Fibroblast of skin of abdomen (primary cell): Measurements from ENCODE around the gene SEC11A.
A peak's percentile ranks its signal among the peaks of the same experiment; 100 is the strongest.
"Not testable (repeated sequence)": the region's sequence is repeated elsewhere in the genome, so short reads cannot be mapped to it uniquely, and the experiment has no call there.

Source experiments
- DNase-seq: peaks from one replicate; pipeline ENCODE4 v3.0.0-alpha.2; 2013

The SEC11A gene

DNA sequence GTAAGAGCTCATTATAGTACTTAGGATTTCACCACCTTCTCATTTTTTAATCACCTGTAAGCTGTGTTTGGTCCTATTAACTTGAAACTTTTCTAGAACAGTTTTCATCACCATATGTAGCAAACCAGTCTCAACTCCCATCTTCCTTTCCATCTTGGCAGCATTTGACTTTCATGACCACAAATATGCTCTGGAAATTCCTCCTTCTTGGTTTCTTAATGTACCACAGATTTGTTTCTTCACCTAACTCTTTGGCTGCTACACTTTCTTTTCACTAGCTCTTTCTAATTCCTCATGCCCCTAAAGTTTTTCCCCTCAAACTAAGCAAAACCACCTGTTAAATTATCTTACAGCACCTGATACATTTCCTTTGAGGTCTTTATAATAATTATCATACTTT lies 44.7 kb downstream of the SEC11A start:
- peak; percentile 86 for DNase-seq

DNA sequence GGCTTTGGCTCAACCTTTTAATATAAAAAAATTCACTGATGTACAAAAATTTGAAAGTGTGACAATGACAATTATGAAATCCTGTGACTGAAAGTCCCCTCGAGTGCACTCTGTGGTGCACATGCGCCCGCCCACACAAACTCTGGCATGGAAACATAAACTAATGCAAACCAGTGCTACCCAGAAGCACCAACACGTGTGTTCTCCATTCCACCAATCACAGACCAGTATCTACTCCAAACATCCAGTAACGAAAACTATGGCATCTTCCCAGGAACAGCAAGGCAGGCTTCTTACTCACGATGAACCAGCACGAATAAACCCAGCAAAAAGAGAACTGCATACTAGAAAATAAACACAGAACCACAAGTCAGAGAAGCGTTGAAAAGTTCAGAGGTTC lies 46.2 kb downstream of the SEC11A start:
- peak; percentile 51 for DNase-seq

DNA sequence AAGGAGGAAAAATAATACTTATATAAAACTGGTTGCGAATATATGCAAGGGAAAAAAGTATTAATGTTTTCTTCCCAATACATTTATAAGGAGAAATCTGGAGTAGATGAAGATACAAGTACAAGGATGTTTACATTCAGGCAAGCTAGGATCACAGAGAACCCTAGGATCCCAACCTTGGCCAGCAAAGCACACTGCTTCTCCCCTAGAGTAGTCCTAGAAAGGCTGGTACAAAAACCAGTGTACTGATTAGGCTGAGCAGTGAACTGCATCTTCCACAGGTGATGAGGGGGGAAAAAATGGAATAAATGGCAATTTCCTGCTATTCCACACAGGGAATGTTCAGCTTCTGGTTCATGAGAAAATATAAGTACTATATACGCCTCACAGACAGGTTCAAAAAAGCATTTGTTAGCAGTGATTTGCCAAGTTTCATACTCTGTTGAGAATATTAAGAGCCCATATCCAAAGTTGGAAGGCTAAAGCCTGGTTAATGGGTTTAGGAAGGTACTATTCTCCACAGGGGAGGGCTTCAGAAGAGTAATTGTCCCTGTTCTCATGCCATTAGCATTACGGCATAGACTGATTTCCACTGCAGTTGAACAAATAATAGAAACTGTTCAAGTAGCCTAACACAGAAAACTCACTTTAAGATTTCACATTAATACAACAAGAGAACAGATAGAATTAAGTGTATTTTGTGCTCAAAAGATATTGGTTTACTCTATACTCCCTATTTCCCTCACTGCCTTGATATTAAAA lies 47.5 kb downstream of the SEC11A start:
- no peak for DNase-seq

DNA sequence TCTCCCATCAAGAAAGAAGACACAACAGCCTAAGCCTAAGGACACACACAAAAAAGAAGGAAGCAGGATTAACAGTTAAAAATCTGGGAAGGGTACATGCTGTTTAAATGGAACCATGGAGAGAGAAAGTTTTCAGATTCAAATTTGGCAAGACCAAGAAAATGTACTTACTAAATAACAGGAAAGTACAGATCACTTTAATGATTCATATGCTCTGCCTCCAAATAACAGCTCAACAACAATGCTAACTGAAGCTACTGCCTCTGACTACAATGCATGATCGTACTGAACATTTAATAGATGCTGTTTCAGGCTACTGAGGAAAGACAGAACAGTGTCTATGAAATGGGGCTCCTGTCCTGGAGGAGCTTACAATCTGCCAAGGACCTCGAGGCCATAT lies 49.6 kb downstream of the SEC11A start:
- DNase-seq, result no peak

DNA sequence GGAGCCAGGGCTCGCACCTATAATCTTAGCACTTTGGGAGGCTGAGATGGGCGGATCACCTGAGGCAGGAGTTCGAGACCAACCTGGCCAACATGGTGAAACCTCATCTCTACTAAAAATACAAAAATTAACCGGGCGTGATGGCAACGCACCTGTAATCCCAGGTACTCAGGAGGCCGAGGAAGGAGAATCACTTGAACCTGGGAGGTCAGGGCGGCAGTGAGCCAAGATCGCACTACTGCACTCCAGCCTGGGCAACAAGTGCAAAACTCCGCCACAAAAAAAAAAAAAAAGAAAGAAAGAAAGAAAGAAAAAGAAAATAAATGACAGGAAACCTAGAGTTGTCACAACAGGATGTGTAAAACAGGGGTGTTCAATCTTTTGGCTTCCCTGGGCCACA lies 54.9 kb downstream of the SEC11A start:
- DNase-seq, result no peak

DNA sequence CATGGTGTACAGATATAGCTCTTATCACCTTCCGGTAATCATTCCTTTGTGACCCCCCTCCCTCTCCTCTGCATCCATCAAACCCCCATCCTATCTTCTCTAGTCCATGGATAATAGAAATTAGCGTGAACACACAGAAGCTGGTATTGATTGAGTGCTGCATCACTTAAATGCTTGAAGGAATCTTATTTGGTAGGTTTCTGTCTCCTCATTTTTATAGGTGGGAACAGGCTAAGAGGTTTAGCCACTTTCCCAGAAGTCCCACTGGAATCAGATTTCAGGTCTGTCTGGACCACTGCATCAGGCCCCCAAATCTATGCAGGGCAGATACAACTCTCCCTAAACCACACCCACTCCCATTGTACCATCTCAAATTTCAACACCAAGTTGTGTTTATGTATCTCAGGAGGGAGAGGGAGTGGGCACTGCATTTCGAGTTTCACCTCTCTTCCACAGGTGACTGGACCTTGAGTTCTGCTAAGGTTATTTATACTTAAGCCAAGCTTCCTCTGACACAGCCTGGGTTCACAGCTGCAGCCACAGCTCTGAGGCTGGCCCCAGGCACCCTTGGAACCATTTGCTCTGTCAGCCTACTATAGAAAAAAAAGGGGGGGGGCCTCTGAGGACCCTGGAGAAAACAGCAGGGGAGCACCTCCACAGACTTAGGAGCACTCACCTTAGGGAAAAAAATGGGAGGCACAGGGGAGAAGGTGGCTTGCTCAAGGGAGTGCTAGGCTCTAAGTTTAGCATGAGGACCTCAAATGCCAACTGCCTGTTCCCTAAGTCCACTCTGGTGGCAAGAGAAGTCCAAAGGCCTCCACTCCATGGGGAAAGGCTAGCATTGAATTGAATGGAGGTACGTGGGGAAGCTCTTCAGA lies 55.8 kb downstream of the SEC11A start:
- no peak for DNase-seq

DNA sequence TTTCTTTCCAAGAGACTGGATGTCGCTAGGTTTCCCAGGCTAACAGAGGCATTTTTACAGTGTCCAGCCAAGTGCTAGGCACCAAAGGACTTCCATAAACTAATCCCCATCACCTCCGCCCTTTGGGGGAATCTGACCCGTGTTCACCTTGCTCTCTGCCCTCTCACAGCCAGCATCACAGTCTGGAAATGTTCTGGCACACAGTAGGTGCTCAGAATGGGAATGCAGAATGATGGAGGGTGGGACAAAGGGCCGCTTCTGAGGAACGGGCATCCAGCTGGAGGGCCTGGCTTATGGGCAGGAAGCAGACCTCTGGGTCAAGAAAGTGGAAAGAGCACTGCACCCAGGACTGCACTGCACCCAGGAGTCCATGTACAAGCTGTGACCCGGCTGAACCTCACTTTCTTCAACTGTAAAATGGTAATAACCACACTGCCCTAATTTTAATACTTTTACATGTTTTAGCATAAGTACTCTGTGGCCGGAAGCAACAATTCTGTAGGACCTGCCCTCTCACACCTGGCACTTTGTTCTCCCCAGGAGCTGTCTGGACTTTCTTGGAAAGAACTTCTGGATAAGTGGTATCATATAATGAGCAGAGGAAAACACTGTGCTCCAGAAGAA lies 57.0 kb downstream of the SEC11A start:
- DNase-seq, result no peak

DNA sequence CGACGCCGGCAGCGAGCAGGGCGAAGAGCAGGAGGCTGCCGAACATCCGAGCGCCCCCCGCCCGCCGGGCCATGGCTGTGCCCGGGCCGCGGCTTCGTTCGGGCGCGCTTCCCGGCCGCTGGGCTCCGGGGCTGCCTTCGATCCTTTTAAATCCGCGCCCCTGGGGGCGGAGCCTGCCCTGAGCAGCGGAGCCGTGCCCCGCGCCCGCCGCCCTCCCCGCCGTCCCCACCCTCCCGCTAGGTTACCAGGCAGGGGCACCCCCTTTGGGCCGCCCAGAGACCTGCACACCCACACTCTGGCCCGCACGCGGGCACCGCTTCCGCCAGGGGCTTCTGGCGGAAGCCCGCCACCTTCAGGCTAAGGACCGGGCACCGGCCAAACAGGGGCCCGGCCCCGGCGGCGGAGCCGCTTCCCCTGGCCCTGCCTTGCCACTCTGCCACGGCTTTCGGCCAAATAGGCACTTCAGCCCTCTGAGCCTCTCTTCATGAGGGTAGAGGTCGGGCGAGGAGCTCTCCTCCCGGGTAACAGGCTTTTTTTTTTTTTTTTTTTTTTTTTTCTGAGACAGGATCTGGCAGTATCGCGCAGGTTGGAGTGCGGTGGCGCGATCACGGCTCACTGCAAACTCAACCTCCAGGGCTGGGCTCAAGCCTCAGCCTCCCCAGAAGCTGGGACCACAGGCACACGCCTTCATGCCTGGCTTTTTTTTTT lies 57.7 kb downstream of the SEC11A start, which contains the start of gene NMB:
Gene NMB, minus strand, starts transcription at position 120 of the 708 bp plus-strand sequence. Its CDS starts 47 bp downstream, at position 73.
- DNase-seq, result peak; percentile 71

DNA sequence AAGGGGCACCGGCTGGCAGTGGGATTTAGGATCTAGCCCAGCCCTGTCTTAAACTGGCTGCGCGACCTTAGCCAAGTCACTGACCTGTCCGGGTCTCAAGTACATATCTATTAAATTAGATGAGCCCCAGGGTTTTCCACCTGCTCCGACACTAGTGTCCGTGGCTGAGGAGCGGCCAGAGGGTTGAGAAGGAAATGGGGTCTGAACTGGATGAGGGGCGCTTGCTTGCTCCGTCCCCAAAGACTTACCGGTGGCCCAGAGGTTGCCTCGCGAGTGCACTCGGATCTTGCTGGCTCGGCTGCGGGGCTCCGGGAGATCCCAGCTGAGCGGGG lies 58.2 kb downstream of the SEC11A start:
- no peak for DNase-seq

DNA sequence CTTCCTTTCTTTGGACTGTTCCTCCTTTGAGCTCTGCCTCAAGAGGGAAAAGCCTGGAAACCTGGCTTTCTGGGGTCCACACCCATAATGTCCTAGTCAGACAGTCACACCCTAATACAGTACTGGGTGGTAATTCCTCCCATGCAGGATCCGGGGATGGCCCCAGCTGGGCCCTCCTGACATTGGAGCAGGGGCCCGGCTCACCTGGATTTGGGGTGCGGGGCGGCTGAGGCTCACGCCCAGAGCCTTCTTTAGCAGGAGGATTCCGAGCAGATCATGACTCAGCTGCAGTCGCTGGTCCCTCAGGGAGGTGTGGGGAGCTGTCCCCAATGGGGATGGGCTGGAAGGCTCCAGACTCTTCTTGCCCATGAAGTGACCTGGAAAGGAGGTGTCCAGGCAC lies 59.0 kb downstream of the SEC11A start:
- no peak for DNase-seq

DNA sequence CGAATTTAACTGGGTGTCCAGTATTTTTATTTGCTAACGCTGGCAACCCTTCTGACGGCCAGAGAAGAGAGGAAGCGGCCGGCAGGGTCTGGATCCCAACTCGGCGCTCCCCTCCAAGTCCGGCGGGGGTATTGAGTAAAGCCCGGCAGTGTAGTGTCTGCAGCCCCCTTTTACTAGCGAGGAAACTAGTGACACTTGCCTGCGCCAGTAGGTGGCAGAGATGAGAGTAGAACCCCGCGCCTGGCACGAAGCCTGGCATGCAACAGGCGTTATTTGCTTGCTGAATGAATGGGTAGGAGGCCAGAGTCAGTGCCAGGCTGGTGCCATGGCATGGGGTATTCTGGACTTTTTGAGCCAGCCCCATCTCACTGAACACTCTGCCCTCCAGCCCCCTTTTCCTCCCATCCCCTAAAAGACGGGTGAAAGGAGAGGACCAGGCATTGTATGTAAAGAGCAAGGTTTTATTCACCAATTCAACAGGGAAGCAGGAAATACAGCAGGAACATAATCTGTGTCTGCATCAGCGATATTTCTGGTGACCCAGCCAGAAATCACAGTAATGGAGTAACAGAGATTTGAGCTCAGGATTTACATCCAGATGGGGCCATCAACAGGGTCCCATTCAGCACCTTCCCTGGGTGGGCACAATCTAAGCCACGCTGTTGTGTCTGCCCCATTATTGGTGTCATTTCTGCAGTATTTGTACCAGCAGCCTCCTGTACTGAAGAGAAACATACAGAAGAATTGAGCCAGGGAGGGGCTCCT lies 61.1 kb downstream of the SEC11A start:
- DNase-seq, result peak; percentile 82

DNA sequence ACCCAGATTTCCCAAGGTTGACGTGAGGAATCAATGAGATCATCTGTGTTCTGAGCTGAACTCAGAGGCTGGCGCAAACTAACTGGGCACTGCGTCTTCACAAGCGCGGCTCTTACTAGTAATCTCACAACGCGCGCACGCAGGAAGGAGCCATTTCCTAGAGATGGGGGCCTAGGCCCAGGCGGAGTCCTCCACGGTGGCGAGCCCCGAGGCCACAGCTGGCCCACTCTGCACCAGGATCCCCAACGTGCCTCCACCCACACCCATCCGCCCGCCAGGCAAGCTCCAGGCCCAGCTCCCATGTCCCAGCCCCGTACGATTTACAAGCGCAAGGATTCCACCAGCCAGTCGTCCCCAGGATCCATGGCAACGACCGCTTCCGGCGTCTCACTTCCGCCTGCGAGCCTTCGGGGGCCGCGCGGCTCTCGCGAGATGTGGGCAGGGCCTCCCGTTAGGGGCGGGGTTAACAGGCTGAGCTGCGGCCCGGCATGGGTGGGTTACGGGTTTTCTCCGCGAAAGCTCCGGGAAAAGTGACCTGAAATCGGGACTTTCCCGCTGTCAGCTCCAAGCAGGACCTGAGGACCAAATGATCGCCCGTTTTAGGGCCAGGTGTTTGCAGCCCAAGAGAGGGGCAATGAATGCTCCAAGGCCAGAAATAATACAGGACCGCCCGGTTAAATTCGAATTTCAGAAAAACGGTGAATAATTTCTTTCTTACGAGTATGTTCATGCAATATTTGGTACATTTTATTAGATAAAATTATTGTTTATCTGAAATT lies 61.8 kb downstream of the SEC11A start, which contains the start of gene WDR73:
Gene WDR73, minus strand, starts transcription at position 374 of the 779 bp plus-strand sequence. Its CDS starts 9 bp downstream, at position 365.
- peak; percentile 94 for DNase-seq

DNA sequence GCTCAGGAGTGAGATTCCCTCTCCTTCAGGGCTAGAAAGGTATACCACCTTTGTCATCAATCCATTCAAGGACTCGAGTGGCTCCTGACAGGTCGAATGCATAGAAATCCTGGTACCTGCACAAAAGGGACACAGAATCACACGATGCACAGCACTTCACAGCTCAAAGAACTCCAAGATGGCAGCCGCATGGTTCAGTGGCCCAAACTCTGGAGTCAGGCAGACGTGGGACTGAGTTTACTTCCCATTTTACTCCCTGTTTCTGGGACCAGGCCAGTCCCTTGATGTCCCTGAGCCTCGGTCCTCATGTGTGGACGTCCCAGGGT lies 62.4 kb downstream of the SEC11A start:
- DNase-seq, result no peak

DNA sequence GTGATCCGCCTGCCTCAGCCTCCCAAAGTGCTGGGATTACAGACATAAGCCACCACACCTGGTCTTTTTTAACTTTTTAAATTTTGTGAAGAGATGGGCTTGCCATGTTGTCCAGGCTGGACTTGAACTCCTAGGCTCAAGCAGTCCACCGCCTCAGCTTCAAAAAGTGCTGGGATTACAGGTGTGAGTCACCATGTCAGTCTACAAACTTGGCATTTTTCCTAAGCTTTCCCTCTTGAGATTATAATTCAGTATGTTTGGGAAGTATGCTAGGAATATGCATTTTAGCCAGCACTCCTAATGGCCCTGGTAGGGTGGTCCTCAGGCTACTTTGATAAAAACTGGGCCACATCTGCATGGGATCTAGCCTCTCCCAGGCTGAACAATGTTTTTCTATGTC lies 66.2 kb downstream of the SEC11A start:
- no peak for DNase-seq

DNA sequence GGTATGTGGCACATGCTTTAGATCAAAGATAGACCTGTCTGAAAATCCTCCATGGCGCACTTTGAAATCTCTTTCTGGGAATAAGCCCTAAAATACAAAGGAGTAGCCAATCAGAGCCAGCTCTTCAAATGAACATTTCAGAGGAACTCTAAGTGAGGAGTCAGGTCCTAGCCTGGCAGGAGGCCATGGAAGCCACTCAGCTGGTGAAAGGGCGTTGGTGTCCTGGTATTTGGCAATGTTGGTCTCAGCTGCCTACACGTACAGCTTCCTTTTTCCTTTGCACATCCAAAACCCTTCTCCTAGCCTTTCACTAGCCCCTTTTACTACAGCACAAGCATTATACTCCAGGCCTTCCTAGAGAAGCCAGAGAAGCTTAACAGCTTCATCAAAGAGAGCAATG lies 67.4 kb downstream of the SEC11A start:
- DNase-seq, result no peak

DNA sequence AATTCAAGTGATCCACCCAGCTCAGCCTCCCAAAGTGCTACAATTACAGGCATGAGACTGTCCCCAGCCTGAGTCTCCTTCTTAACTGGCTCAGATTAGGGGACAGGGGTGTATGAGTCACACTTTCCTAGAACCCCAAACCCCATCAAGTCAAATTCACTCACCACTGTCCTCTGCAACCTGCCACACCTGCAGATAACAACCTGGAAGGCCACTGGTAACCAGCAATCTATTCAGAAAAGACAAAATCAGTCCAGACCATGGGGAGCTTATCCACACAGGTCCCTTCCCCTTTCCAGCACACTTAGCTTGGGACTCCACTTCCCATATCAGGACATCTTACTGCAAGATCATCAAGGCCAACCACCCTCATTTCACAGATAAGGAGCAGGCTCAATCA lies 68.2 kb downstream of the SEC11A start:
- DNase-seq, result no peak

DNA sequence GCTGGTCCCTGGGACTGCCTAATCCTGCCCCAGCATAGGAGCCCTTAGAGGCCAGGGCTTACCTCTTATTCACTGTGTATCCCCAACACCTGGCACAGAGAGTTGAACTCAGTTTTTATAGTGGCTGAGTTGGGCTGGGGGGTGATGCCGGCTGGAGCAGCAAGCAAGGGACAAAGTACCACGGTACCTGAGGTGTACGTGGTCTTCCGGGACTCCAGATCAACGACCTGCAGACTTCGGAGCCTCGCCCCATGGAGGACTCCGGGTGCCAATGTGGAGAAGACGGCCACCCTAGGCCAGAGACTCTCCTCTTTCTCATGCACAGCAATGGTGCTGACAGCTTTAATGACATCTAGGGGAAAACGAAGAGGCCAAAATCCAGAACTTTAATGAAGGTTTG lies 69.9 kb downstream of the SEC11A start:
- DNase-seq, result no peak

DNA sequence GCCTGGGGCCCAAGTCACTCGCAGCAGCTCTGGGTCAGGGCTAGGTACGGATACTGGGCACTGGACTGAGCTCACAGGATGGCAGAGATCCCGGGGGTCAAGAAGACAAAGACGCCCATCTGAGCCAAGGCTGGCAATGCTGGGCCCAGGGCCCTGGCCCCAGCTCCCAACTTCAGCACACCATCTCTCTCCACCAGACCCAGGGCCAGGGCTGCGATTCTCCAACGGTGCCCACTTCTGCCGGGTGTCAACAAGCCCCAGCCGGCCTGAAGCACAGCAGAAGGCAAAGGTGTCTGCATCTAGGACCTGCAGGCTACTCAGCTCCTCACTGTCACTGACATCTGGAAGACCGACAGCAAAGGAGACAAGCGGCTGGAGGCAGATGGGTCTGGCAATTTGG lies 70.4 kb downstream of the SEC11A start:
- DNase-seq, result no peak

DNA sequence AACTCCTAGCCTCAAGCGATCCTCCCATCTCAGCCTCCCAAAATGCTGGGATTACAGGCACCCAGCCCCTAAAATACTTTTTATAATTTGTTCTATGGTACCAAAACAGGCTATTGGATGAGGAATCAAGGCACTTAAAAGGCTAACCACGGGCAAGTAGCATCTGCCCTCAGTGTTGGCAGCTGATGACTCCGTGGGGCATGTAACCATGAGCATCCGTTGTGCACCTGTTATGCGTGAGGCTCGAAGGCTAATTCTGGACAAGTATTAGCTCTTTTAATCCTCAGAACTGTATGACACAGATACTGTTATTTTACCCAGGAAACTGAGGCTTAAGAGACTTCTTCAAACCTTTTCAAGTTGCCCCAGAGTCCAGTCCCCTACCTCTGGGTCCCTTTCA lies 72.1 kb downstream of the SEC11A start:
- no peak for DNase-seq

DNA sequence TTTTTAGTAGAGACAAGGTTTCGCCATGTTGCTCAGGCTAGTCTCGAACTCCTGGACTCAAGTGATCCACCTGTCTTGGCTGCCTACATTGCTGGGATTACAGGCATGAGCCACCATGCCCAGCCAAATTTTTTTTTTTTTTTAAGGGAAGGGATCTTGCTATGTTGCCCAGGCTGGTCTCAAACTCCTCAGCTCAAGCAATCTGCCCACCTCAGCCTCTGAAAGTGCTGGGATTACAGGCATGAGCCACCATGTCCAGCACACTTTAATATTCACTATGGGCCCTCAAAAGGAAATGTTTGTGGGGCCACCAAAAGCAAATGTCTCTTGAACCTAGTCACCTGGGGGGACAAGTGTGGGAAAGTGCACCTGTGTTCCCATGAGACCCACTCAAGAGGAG lies 73.3 kb downstream of the SEC11A start:
- DNase-seq, result not testable (repeated sequence)

DNA sequence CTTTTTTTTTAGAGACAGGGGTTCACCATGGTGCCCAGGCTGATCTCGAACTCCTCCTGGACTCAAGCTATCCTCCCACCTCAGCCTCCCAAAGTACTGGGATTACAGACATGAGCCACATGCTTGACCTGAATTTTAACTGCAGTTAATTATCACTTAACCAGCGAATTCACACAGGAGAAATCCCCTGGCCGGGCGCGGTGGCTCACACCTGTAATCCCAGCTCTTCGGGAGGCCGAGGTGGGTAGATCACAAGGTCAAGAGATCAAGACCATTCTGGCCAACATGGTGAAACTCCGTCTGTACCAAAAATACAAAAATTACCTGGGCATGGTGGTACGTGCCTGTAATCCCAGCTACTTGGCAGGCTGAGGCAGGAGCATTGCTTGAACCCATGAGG lies 74.1 kb downstream of the SEC11A start:
- not testable (repeated sequence) for DNase-seq
